DMS53 treated with DMSO at 0.1 percent for 48 hours (cell line): ENCODE measurements around the gene FKBP5.

Source experiments
- DNase-seq: peaks from one replicate; lab custom pipeline; 2025; ENCODE audit not compliant: unreplicated experiment; lab: John Stamatoyannopoulos, UW

FKBP5 gene

GRCh38 chr6:35665573-35665972, 23.1 kb downstream of the FKBP5 start:
- no peak for DNase-seq

- DNase-seq, result no peak
These were observed 23.8 kb downstream of the FKBP5 start for GRCh38 chr6:35664945-35665344.

- no peak for DNase-seq
These were observed 25.1 kb downstream of the FKBP5 start for GRCh38 chr6:35663447-35664235.

- no peak for DNase-seq
These were observed 25.7 kb downstream of the FKBP5 start for GRCh38 chr6:35662999-35663398.

GRCh38 chr6:35654883-35655282, 33.8 kb downstream of the FKBP5 start:
- DNase-seq, result no peak

- no peak for DNase-seq
These were observed 37.5 kb downstream of the FKBP5 start for GRCh38 chr6:35651244-35651643.

- no peak for DNase-seq
These were observed 38.7 kb downstream of the FKBP5 start for GRCh38 chr6:35650015-35650414.

- no peak for DNase-seq
These were observed 40.5 kb downstream of the FKBP5 start for GRCh38 chr6:35648203-35648602.

GRCh38 chr6:35647400-35647799, 41.3 kb downstream of the FKBP5 start:
- DNase-seq, result no peak

- DNase-seq, result no peak
These were observed 45.6 kb downstream of the FKBP5 start for GRCh38 chr6:35643162-35643535.

GRCh38 chr6:35642471-35643161, 46.1 kb downstream of the FKBP5 start:
- DNase-seq, result no peak

GRCh38 chr6:35640017-35640664, 48.6 kb downstream of the FKBP5 start:
- no peak for DNase-seq

GRCh38 chr6:35638679-35639078, 50.0 kb downstream of the FKBP5 start:
- no peak for DNase-seq

- DNase-seq, result no peak
These were observed 50.8 kb downstream of the FKBP5 start for GRCh38 chr6:35637911-35638310.

GRCh38 chr6:35635601-35636597, 52.8 kb downstream of the FKBP5 start:
- no peak for DNase-seq

GRCh38 chr6:35634316-35634715, 54.4 kb downstream of the FKBP5 start:
- no peak for DNase-seq

GRCh38 chr6:35633579-35634089, 55.1 kb downstream of the FKBP5 start:
- no peak for DNase-seq

GRCh38 chr6:35629876-35630378, 58.8 kb downstream of the FKBP5 start:
- DNase-seq, result no peak

GRCh38 chr6:35626401-35626800, 62.3 kb downstream of the FKBP5 start:
- no peak for DNase-seq

- no peak for DNase-seq
These were observed 64.2 kb downstream of the FKBP5 start for GRCh38 chr6:35624341-35625070.
